ENCODE data around the gene LPCAT2.

- no peak for TF ChIP-seq POLR2AphosphoS5 (IDR thresholded peaks at IDR 0.05; ENCODE audit: low read depth, low read length)
- TF ChIP-seq TAF1 (IDR thresholded peaks at IDR 0.05; ENCODE audit: low read depth, low read length): no peak
- TF ChIP-seq POLR2A (IDR thresholded peaks at IDR 0.05; ENCODE audit: low read depth, low read length): no peak
- no peak for TF ChIP-seq SPI1 (IDR thresholded peaks at IDR 0.05; ENCODE audit: low read depth, low read length)
- TF ChIP-seq POU2F2 (IDR thresholded peaks at IDR 0.05; ENCODE audit: low read depth, low read length): no peak
Observed at GRCh38 chr16:55559933-55560516, 51.2 kb downstream of the LPCAT2 start.

All from GM12891 (cell line).